Loucy (cell line): Measurements from ENCODE around the gene FSTL3.
"Not testable (repeated sequence)": the region's sequence is repeated elsewhere in the genome, so short reads cannot be mapped to it uniquely, and the experiment has no call there.

Source experiments
- H2AFZ ChIP-seq: fragments of 200-600 bp; sonication (generic); 2 replicates; pipeline ENCODE4 v1.6.0; 2016; ENCODE audit warnings: antibody characterized with exemption, mild to moderate bottlenecking, low read length, moderate library complexity
- H3F3A ChIP-seq: fragments of 200-600 bp; 2 replicates; pipeline ENCODE4 v1.6.0; 2016; ENCODE audit warnings: antibody characterized with exemption, low read depth, mild to moderate bottlenecking
- H3K27me3 ChIP-seq: fragments of 200-600 bp; sonication (generic); 2 replicates; pipeline ENCODE4 v1.6.1; 2014; ENCODE audit warnings: low read length, mild to moderate bottlenecking; ENCODE audit not compliant: insufficient read depth, poor library complexity, severe bottlenecking
- H3K36me3 ChIP-seq: fragments of 200-600 bp; sonication (generic); 2 replicates; pipeline ENCODE4 v1.6.1; 2016; ENCODE audit warnings: low read length; ENCODE audit not compliant: insufficient read depth
- H3K4me1 ChIP-seq: fragments of 200-600 bp; sonication (generic); 2 replicates; pipeline ENCODE4 v1.5.1; 2014; ENCODE audit warnings: low read length, mild to moderate bottlenecking; ENCODE audit not compliant: insufficient read depth, poor library complexity, severe bottlenecking
- H3K4me2 ChIP-seq: fragments of 200-600 bp; sonication (generic); 2 replicates; pipeline ENCODE4 v1.6.0; 2014; ENCODE audit warnings: antibody characterized with exemption, low read length, low read depth, mild to moderate bottlenecking; ENCODE audit not compliant: poor library complexity, severe bottlenecking
- H3K4me3 ChIP-seq: fragments of 200-600 bp; sonication (generic); 2 replicates; pipeline ENCODE4 v1.5.1; 2014; ENCODE audit warnings: low read length, mild to moderate bottlenecking, mixed read lengths; ENCODE audit not compliant: poor library complexity, severe bottlenecking
- H3K79me2 ChIP-seq: fragments of 200-600 bp; sonication (generic); 2 replicates; pipeline ENCODE4 v1.6.1; 2014; ENCODE audit warnings: low read length; ENCODE audit not compliant: insufficient read depth
- H3K9ac ChIP-seq: fragments of 200-600 bp; sonication (generic); 2 replicates; pipeline ENCODE4 v1.6.0; 2014; ENCODE audit warnings: mild to moderate bottlenecking, low read depth, low read length, moderate library complexity; ENCODE audit not compliant: poor library complexity, severe bottlenecking
- H3K9me2 ChIP-seq: fragments of 200-600 bp; sonication (generic); replicated peaks from 2 replicates; pipeline ENCODE4 v1.6.1; 2016; ENCODE audit warnings: low read depth, low read length, mixed read lengths
- H3K9me3 ChIP-seq: fragments of 200-600 bp; sonication (generic); 2 replicates; pipeline ENCODE4 v1.6.1; 2014; ENCODE audit warnings: mild to moderate bottlenecking, antibody characterized with exemption, low read length, low read depth; ENCODE audit not compliant: insufficient read depth
- H4K20me1 ChIP-seq: fragments of 200-600 bp; sonication (generic); 2 replicates; pipeline ENCODE4 v1.6.0; 2014; ENCODE audit warnings: antibody characterized with exemption, low read length, mild to moderate bottlenecking; ENCODE audit not compliant: insufficient read depth, poor library complexity, severe bottlenecking
- EZH2phosphoT487 ChIP-seq: fragments of 200-600 bp; IDR thresholded peaks from 2 replicates; pipeline ENCODE4 v1.6.1; 2018; ENCODE audit warnings: antibody characterized with exemption, mild to moderate bottlenecking, moderate library complexity, borderline replicate concordance
- TF ChIP-seq, protein P1 (sequence below): fragments of 200-600 bp; sonication (generic); conservative IDR thresholded peaks from 2 replicates; pipeline ENCODE4 v1.5.1; 2014; ENCODE audit warnings: mild to moderate bottlenecking, antibody characterized with exemption, low read length

Gene FSTL3

DNA sequence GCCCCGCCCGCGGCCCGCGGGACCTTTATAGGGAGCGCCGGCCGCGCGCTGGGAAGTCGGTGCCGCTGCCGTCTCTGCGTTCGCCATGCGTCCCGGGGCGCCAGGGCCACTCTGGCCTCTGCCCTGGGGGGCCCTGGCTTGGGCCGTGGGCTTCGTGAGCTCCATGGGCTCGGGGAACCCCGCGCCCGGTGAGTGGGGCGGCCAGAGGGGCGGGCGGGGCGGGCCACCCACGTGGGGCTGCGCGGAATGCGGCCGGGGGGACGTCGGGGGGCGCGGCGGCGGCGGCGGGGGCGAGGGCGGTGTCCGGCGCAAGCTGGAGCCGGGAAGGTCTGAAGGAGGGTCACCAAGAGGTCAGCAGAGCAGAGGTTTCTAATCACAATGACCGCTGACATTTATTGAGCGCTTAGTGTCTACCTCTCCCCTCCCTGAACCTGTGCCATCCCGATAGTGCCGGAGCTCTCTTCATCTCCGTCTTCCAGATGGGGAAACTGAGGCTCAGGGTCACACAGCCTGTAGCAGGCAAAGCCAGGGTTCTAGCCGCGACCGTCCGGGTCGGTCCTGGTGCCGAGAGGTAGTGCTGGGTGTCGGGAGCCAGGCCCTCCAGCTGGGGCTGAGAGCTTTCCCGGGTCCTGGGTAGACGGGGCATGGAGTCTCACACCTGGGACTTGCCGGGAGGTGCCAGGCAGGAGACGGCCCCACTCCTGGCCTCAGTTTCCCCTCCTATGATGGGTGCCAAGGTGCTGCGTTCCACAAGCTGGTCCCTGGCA, at the start of gene FSTL3:
Gene FSTL3, plus strand, starts transcription at position 54 of the 767 bp plus-strand sequence. Its CDS starts 32 bp downstream, at position 86.
- Histone ChIP-seq H3K4me2 (no peak within 1 kb of the TSS), H3K9ac (no peak within 1 kb of the TSS), H2AFZ (no peak within 1 kb of the TSS), H3K9me2 (no peaks in the 10 kb centered on the region), H3K79me2 (peaks cover 7% of the 10 kb centered on the region; the same call in 1 of the 2 replicates), H3K27me3 (no peaks in the 10 kb centered on the region), H3K36me3 (no peaks in the 10 kb centered on the region), H3K4me1 (peaks cover 12% of the 10 kb centered on the region), H3K4me3 (no peak within 1 kb of the TSS), H3K9me3 (no peaks in the 10 kb centered on the region), H3F3A (no peaks in the 10 kb centered on the region), H4K20me1 (no peaks in the 10 kb centered on the region)
- no peak for TF ChIP-seq EZH2phosphoT487
- TF ChIP-seq, protein P1, sequence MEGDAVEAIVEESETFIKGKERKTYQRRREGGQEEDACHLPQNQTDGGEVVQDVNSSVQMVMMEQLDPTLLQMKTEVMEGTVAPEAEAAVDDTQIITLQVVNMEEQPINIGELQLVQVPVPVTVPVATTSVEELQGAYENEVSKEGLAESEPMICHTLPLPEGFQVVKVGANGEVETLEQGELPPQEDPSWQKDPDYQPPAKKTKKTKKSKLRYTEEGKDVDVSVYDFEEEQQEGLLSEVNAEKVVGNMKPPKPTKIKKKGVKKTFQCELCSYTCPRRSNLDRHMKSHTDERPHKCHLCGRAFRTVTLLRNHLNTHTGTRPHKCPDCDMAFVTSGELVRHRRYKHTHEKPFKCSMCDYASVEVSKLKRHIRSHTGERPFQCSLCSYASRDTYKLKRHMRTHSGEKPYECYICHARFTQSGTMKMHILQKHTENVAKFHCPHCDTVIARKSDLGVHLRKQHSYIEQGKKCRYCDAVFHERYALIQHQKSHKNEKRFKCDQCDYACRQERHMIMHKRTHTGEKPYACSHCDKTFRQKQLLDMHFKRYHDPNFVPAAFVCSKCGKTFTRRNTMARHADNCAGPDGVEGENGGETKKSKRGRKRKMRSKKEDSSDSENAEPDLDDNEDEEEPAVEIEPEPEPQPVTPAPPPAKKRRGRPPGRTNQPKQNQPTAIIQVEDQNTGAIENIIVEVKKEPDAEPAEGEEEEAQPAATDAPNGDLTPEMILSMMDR = no peak

DNA sequence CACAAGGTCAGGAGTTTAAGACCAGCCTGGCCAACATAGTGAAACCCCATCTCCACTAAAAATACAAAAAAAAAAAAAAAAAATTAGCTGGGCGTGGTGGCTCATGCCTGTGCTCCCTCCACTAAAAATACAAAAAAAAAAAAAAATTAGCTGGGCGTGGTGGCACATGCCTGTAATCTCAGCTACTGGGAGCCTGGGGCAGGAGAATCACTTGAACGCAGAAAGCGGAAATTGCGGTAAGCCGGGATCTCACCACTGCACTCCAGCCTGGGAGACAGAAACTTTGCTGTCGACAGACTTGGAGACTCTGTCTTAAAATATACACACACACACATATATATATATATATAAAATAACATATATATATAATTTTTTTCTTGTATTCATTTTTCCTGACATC, 49.6 kb upstream of the FSTL3 start:
- H3K4me1 ChIP-seq, H3K27me3 ChIP-seq, H3K4me3 ChIP-seq, H3K4me2 ChIP-seq, H3K9me3 ChIP-seq, H4K20me1 ChIP-seq, H3K36me3 ChIP-seq, H3K9ac ChIP-seq, H3K9me2 ChIP-seq, H2AFZ ChIP-seq, H3F3A ChIP-seq: not testable (repeated sequence)
- H3K79me2 ChIP-seq = peaks cover 23% of the 10 kb centered on the region; the same call in 1 of the 2 replicates

DNA sequence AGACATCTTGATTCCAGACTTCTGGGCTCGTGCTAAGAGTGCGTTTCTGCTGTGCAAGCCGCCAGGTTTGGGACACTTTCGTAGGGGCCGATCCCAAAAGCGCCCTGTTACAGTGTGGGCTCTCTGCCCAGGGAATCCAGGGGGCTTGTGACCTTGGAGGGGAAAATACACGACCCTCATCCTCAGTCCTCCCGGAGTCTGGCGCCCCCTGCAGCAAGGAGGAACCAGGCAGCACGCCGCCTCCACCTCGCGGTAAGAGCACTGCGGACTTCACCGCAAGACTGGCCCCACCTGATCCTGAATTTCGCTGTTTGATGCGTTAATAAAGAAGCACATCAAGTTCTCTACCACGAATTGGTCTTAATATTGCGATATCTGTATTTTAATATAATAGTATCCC, 48.0 kb upstream of the FSTL3 start:
- Histone ChIP-seq H2AFZ (no peak overlapping the region), H3F3A (no peaks in the 10 kb centered on the region), H3K4me1 (peaks cover 9% of the 10 kb centered on the region), H4K20me1 (peaks cover 5% of the 10 kb centered on the region), H3K4me3 (no peak overlapping the region), H3K27me3 (no peaks in the 10 kb centered on the region), H3K36me3 (0 out of 2 replicates have a peak, but pooled peaks cover 5% of the 10 kb centered on the region), H3K9me3 (no peaks in the 10 kb centered on the region), H3K4me2 (no peak overlapping the region), H3K9me2 (no peaks in the 10 kb centered on the region), H3K9ac (no peak overlapping the region), H3K79me2 (peaks cover 37% of the 10 kb centered on the region)
- no peak for TF ChIP-seq EZH2phosphoT487
- TF ChIP-seq, protein P1 = peak; percentile 58

DNA sequence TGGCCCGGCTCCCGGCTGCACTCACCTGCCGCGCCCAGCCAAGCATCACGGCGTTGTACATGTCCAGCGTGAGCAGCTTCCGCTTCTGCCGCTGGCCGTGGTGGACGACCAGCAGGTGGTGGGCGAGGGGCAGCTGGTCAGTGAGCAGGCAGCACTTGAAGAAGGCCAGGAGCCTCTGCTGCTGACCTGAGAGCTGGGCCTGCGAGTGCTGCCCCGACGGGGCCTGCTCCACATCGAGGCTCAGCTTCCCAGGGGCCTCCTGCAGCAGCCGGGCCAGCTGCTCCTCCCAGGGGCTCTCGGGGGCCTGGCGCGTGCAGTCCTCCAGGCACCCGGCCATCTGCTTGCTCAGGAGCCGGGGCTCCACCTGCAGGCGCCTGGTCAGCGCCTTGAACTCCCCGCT, 46.7 kb upstream of the FSTL3 start:
- H3K79me2 ChIP-seq = peaks cover 37% of the 10 kb centered on the region
- not testable (repeated sequence) for H3K9me3 ChIP-seq, H3K27me3 ChIP-seq, H3F3A ChIP-seq, H3K36me3 ChIP-seq, H3K9ac ChIP-seq, H2AFZ ChIP-seq, H3K9me2 ChIP-seq, H3K4me3 ChIP-seq, H4K20me1 ChIP-seq
- peaks cover 15% of the 10 kb centered on the region for H3K4me1 ChIP-seq
- H3K4me2 ChIP-seq = peak overlapping the region; percentile 24
